GM23248 (cell line): ENCODE results near the gene ZSWIM3. TPM values are rescaled to one million over a fixed set of nuclear protein-coding genes. Genes with fewer than 3 reads are reported as not detected.

ENCODE experiments used
- DNase-seq: peaks from one replicate; pipeline ENCODE4 v3.0.0-alpha.2; 2015
- H2AFZ ChIP-seq: fragments of 200-600 bp; sonication (generic); 2 replicates; pipeline ENCODE4 v1.6.1; 2016; ENCODE audit warnings: antibody characterized with exemption
- H3F3A ChIP-seq: fragments of 200-600 bp; sonication (generic); 2 replicates; pipeline ENCODE4 v1.6.1; 2016; ENCODE audit warnings: mild to moderate bottlenecking, antibody characterized with exemption, mixed run types; ENCODE audit not compliant: insufficient read depth
- H3K27ac ChIP-seq: fragments of 200-600 bp; sonication (generic); 2 replicates; pipeline ENCODE4 v1.5.1; 2016; ENCODE audit warnings: mild to moderate bottlenecking
- H3K27me3 ChIP-seq: fragments of 200-600 bp; sonication (generic); replicated peaks from 2 replicates; pipeline ENCODE4 v1.6.1; 2016; ENCODE audit warnings: mild to moderate bottlenecking; ENCODE audit not compliant: insufficient read depth
- H3K36me3 ChIP-seq: fragments of 200-600 bp; sonication (generic); 2 replicates; pipeline ENCODE4 v1.6.1; 2016; ENCODE audit warnings: low read depth, mild to moderate bottlenecking
- H3K4me1 ChIP-seq: fragments of 200-600 bp; sonication (generic); 2 replicates; pipeline ENCODE4 v1.6.1; 2016; ENCODE audit warnings: mild to moderate bottlenecking; ENCODE audit not compliant: insufficient read depth
- H3K4me2 ChIP-seq: fragments of 200-600 bp; sonication (generic); one replicate; pipeline ENCODE4 v1.6.1; 2016; ENCODE audit warnings: mild to moderate bottlenecking; ENCODE audit not compliant: unreplicated experiment
- H3K4me3 ChIP-seq: fragments of 200-600 bp; sonication (generic); 2 replicates; pipeline ENCODE4 v1.5.1; 2016; ENCODE audit warnings: mild to moderate bottlenecking
- H3K79me2 ChIP-seq: fragments of 200-600 bp; sonication (generic); 2 replicates; pipeline ENCODE4 v1.6.1; 2016; ENCODE audit warnings: mild to moderate bottlenecking; ENCODE audit not compliant: insufficient read depth
- H3K9ac ChIP-seq: fragments of 200-600 bp; sonication (generic); 2 replicates; pipeline ENCODE4 v1.6.1; 2016; ENCODE audit warnings: mild to moderate bottlenecking
- H3K9me2 ChIP-seq: fragments of 200-600 bp; sonication (generic); 2 replicates; pipeline ENCODE4 v1.6.1; 2016; ENCODE audit warnings: mixed run types, mild to moderate bottlenecking, moderate library complexity; ENCODE audit not compliant: insufficient read depth
- H3K9me3 ChIP-seq: fragments of 200-600 bp; sonication (generic); one replicate; pipeline ENCODE4 v1.6.1; 2017; ENCODE audit warnings: low read depth
- H4K20me1 ChIP-seq: fragments of 200-600 bp; sonication (generic); 2 replicates; pipeline ENCODE4 v1.6.0; 2016; ENCODE audit not compliant: insufficient read depth
- EZH2 ChIP-seq: fragments of 200-600 bp; sonication (generic); IDR thresholded peaks from 2 replicates; pipeline ENCODE4 v1.6.1; 2018; ENCODE audit warnings: antibody characterized with exemption, mild to moderate bottlenecking; ENCODE audit not compliant: insufficient read depth, poor library complexity, severe bottlenecking
- EZH2phosphoT487 ChIP-seq: fragments of 200-600 bp; sonication (generic); IDR thresholded peaks from 2 replicates; pipeline ENCODE4 v1.6.1; 2018; ENCODE audit warnings: antibody characterized with exemption, moderate library complexity, mild to moderate bottlenecking, low read depth; ENCODE audit not compliant: insufficient read depth
- WGBS, 2 experiments: methylation state at CpG; one replicate each; pipeline ENCODE4 v1.1.6; 2015 to 2017; ENCODE audit warnings: low lambda C conversion rate in 2 of 2, low coverage in 1 of 2; ENCODE audit errors: missing lambda C conversion rate in 2 of 2; 5-methylcytosine and 5-hydroxymethylcytosine counted together
- in situ Hi-C: fragments of 300-500 bp; cut with MboI; formaldehyde crosslinking; loops from 2 replicates; pipeline ENCODE4 v1.15.0; 2020
- polyA plus RNA-seq: library from polyadenylated mRNA; unstranded; fragments of >200 nt; fragmentation: Nextera tagmentation; extraction: Ambion mirVana; gene quantifications from 2 replicates; pipeline ENCODE4 v1.2.1, GENCODE V29; 2016
- total RNA-seq: library from RNA; depleted of rRNA; stranded (reverse); fragments of >200 nt; shearing (Covaris generic); gene quantifications from 2 replicates; pipeline ENCODE4 v1.2.3, GENCODE V29; 2014

ZSWIM3 gene
- total and polyA plus RNA-seq, 2 experiments from 2014 or later, result 1.9 to 4.3 TPM

DNA sequence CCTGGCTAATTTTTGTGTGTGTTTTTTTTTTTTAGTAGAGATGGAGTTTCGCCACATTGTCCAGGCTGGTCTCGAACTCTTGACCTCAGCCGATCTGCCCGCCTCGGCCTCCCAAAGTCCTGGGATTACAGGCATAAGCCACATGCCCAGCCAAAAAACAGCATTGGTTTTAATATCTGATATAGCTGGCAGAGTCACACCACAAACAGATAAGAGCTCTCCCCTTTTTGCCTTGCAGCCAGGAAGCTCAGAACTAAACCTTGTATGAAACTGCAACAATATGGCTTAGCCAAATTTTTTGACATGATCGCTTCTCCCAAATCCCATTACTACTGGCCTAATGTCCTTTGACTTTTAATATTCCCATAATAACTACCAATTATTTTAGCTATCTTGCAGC is 5.1 kb upstream of the ZSWIM3 start:
- 97% methylated on average over 6 of the region's 6 CpGs for WGBS, 2 experiments
- H3K4me2 ChIP-seq, result no peak overlapping the region
- peaks cover 38% of the 10 kb centered on the region for H3K79me2 ChIP-seq
- no peak overlapping the region for H3K9ac ChIP-seq
- H3K27ac ChIP-seq, result no peak overlapping the region
- no peak overlapping the region for H3K4me3 ChIP-seq
- 0 out of 2 replicates have a peak, but pooled peaks cover 10% of the 10 kb centered on the region for H3F3A ChIP-seq
- no peak overlapping the region for H2AFZ ChIP-seq
- H3K9me3 ChIP-seq, result no peaks in the 10 kb centered on the region
- no peaks in the 10 kb centered on the region for H4K20me1 ChIP-seq
- no peak for TF ChIP-seq EZH2phosphoT487
- TF ChIP-seq EZH2, result no peak
- DNase-seq, result no peak
- peaks cover 7% of the 10 kb centered on the region; the same call in 1 of the 2 replicates for H3K4me1 ChIP-seq
- no peaks in the 10 kb centered on the region for H3K9me2 ChIP-seq
- no peaks in the 10 kb centered on the region for H3K27me3 ChIP-seq
- H3K36me3 ChIP-seq, result peaks cover 4% of the 10 kb centered on the region
- in situ Hi-C loops, result no loop called here

DNA sequence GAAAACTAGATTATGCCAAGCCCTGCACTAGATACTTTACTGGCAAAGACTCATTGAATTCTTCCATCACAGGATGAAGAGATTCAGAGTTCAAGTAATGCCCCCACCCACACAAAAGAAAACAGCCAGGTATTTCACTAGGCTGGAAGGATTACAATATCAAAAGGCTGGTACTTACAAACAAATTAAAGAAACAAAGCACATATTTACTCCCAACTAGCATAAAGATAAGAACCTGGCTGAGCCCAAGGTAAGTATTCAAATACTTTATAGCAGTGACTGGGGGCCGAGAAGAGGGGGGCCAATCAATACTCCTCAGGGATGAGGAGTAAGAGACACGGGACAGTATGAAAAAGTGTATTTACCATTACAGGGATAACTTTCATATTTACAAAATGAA is 3.9 kb upstream of the ZSWIM3 start:
- H3K9ac ChIP-seq, result no peak overlapping the region
- H2AFZ ChIP-seq, result no peak overlapping the region
- no peak overlapping the region for H3K4me3 ChIP-seq
- H3K36me3 ChIP-seq, result no peaks in the 10 kb centered on the region; the same call in none of the 2 replicates
- no peaks in the 10 kb centered on the region for H3K27me3 ChIP-seq
- no peak overlapping the region for H3K27ac ChIP-seq
- in situ Hi-C loops, result no loop called here
- 55 to 63% methylated on average over 2 of the region's 2 CpGs for WGBS, 2 experiments
- no peaks in the 10 kb centered on the region for H3K9me2 ChIP-seq
- 0 out of 2 replicates have a peak, but pooled peaks cover 10% of the 10 kb centered on the region for H3F3A ChIP-seq
- TF ChIP-seq EZH2phosphoT487 (no peak), EZH2 (no peak)
- H3K9me3 ChIP-seq, result no peaks in the 10 kb centered on the region
- H3K4me1 ChIP-seq, result peaks cover 12% of the 10 kb centered on the region; the same call in 1 of the 2 replicates
- H4K20me1 ChIP-seq, result no peaks in the 10 kb centered on the region
- H3K79me2 ChIP-seq, result peaks cover 43% of the 10 kb centered on the region
- no peak for DNase-seq
- H3K4me2 ChIP-seq, result no peak overlapping the region

DNA sequence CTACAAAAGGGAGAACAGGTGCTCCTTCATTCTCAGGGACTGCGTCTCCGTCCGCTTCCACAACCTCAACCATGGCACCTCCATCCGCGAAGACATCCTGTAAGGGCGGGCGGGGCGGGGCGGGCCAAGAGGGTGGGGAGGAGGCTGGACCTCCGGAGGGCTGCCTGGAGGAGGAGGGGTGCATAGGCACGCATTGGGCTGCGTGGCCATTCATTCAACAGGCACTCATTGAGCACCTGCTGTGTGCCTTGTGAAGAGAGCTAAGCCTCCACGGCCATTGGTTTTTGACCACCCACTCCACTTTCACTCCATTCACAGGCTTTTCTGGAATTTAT is 435 bp downstream of the ZSWIM3 start:
- H3K27me3 ChIP-seq, result no peaks in the 10 kb centered on the region
- no peaks in the 10 kb centered on the region for H3K9me3 ChIP-seq
- H3K36me3 ChIP-seq, result no peaks in the 10 kb centered on the region; the same call in 1 of the 2 replicates
- WGBS, 2 experiments, result 13 to 38% methylated on average over 5 to 12 of the region's 13 CpGs
- no peak overlapping the region for H3K27ac ChIP-seq
- in situ Hi-C loops, result no loop called here
- peak overlapping the region; percentile 99 for H3K4me3 ChIP-seq
- H3K9ac ChIP-seq, result peak overlapping the region; percentile 63
- peak; percentile 37 for DNase-seq
- TF ChIP-seq EZH2, result no peak
- no peak for TF ChIP-seq EZH2phosphoT487
- H3K79me2 ChIP-seq, result peaks cover 44% of the 10 kb centered on the region
- H3K4me2 ChIP-seq, result peak overlapping the region; percentile 96
- H3F3A ChIP-seq, result no peaks in the 10 kb centered on the region
- H4K20me1 ChIP-seq, result no peaks in the 10 kb centered on the region
- peaks cover 18% of the 10 kb centered on the region; the same call in 1 of the 2 replicates for H3K4me1 ChIP-seq
- no peaks in the 10 kb centered on the region for H3K9me2 ChIP-seq
- H2AFZ ChIP-seq, result peak overlapping the region; percentile 97

DNA sequence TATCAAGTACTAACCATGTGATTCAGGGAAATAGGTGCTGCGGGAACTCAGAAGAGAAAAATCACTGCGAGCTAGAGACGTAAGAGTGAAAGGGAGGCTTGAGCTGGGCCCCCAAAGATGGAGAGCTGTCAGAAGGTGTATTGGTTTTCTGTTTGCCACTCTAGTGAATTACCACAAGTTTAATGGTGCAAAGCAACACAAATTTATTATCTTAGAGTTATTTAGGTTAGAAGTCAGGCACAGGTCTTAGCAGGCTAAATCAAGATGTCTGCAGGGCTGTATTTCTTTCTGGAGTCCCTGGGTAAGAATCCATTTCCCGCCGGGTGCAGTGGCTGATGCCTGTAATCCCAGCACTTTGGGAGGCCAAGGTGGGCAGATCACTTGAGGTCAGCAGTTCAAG is 2.5 kb downstream of the ZSWIM3 start:
- H3K9ac ChIP-seq, result no peak overlapping the region
- H3K9me3 ChIP-seq, result no peaks in the 10 kb centered on the region
- 97 to 100% methylated on average over 5 of the region's 5 CpGs for WGBS, 2 experiments
- TF ChIP-seq EZH2phosphoT487, result no peak
- TF ChIP-seq EZH2, result no peak
- no peak overlapping the region for H3K4me2 ChIP-seq
- H3K4me1 ChIP-seq, result peaks cover 18% of the 10 kb centered on the region; the same call in 1 of the 2 replicates
- in situ Hi-C loops, result no loop called here
- H3K79me2 ChIP-seq, result peaks cover 31% of the 10 kb centered on the region
- no peaks in the 10 kb centered on the region for H3K27me3 ChIP-seq
- H3K36me3 ChIP-seq, result no peaks in the 10 kb centered on the region
- no peaks in the 10 kb centered on the region for H4K20me1 ChIP-seq
- DNase-seq, result no peak
- no peaks in the 10 kb centered on the region for H3K9me2 ChIP-seq
- H3K27ac ChIP-seq, result no peak overlapping the region
- H3F3A ChIP-seq, result no peaks in the 10 kb centered on the region
- H3K4me3 ChIP-seq, result no peak overlapping the region
- no peak overlapping the region for H2AFZ ChIP-seq
